Right ventricle myocardium inferior (tissue), 1 donor: ENCODE measurements around the gene DACH1. TPM values are rescaled to one million over a fixed set of nuclear protein-coding genes. Genes with fewer than 3 reads are reported as not detected.

Experiments
- ATAC-seq: fragments of 200-7000 bp; cut with Tn5 transposase; one replicate; pipeline ENCODE4 v1.9.1; 2020; ENCODE audit warnings: mild to moderate bottlenecking, moderate library complexity
- DNase-seq: peaks from one replicate; pipeline ENCODE4 v3.0.0; 2021; ENCODE audit errors: missing footprints
- intact Hi-C: fragments of 100-400 bp; cut with DNase I; formaldehyde crosslinking; loops from one replicate; pipeline ENCODE4 v1.11.0; 2022
- total RNA-seq: library from RNA; stranded (reverse); fragmentation: NEBNext Ultra II Directional; extraction: Animal tissue kit (Norgen Biotek cat#: 25700); gene quantifications from one replicate; pipeline ENCODE4 v1.2.1, GENCODE V29; 2021
- donor health status: DM: no; HTN: yes; CAD: no; lungs with severe emphysema.

DACH1 gene
- total RNA-seq, 1 donor from 2014 or later = 4.7 TPM

DNA sequence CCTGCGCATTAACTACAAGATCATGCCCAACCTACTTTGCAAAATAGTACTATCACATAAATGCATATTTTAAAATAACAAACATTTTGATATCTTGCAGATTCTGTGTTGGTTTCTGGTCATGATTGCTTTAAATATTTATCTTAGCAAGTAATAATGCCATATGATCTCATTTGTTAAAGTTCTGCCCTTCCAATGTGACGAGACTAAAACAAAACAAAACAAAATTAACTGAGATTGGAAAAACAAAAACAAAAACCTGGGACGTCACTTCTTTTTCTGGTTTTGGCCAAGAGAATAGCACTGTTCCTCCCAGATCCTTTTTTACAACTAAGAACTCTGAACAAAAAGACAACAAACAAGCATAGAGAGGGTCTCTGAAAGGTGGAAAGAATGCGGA lies 436.3 kb downstream of the DACH1 start:
- DNase-seq (no peak), ATAC-seq (no peak)
- intact Hi-C loops = no loop called here

GRCh38 chr13:71417205-71417604 lies 449.8 kb downstream of the DACH1 start:
- no peak for ATAC-seq
- intact Hi-C loops = no loop called here
- no peak for DNase-seq

DNA sequence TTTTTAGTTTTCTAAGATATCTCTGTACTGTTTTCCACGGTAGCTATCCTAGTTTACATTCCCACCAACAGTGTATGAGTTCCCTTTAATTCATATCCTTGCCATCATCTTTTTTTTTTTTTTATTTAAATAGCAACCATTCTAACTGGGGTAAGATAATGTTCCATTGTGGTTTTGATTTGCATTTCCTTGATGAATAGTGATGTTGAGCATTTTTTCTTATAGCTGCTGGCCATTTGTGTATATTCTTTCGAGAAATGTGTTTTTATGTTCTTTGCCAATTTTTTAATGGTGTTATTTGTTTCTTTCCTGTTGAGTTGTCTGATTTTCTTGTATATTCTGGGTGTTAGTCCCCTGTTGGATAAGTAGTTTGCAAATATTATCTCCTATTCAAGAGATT lies 454.8 kb downstream of the DACH1 start:
- intact Hi-C loops = no loop called here
- DNase-seq (no peak), ATAC-seq (no peak)

DNA sequence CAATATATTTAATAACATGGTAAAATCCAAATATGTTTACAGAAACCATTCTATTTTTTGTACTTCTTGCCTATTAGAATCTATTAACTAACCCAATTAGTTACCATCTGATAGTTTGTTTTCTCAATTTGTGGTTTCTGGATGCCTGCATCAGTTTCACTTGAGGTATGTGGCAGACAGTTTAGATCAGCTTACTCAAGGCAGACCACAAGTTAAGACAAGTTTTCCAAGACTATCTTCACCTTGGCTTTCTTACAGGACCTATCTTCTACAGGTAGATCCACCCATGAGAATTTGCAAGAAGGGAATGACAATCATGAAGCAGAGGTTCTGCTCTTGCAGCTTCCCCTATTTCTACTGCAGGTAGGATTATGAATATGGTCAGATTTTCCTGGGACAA lies 458.6 kb downstream of the DACH1 start:
- ATAC-seq (no peak), DNase-seq (no peak)
- intact Hi-C loops = no loop called here

- no peak for ATAC-seq
- DNase-seq = no peak
- intact Hi-C loops = loop anchor here (10.0 kb wide), 1 partner anchor 45 kb away; no protein-coding TSS in a partner anchor
Measured at GRCh38 chr13:71399631-71400215, 467.3 kb downstream of the DACH1 start.

GRCh38 chr13:71396149-71396548 lies 470.9 kb downstream of the DACH1 start:
- intact Hi-C loops = loop anchor here (10.0 kb wide), 1 partner anchor 49 kb away; no protein-coding TSS in a partner anchor
- DNase-seq (no peak), ATAC-seq (no peak)

DNA sequence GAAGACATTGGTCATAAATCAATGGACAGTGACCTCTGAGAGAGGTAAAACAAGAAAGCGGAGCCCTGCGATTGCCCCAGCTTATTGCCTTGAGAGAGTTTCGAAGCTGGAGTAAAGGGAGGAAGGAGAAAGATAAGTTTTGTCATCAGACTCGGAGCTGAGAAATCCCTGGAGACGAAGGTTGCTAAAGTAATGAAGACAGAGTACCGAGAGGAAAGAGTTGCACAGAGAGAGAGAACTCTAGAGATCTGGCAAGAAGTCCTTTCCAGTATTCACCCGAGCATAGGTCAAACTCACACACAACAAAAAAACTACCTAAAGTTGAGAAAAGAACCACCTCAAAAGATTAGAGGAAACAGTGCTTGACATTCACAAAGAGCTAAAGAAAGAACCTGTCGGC lies 472.0 kb downstream of the DACH1 start:
- intact Hi-C loops = loop anchor here (10.0 kb wide), 1 partner anchor 50 kb away; no protein-coding TSS in a partner anchor
- DNase-seq (peak; percentile 30), ATAC-seq (peak; percentile 74)

GRCh38 chr13:71394176-71394575 lies 472.8 kb downstream of the DACH1 start:
- DNase-seq (no peak), ATAC-seq (no peak)
- intact Hi-C loops = loop anchor here (10.0 kb wide), 1 partner anchor 51 kb away; no protein-coding TSS in a partner anchor
